Stimulated activated CD4-positive, alpha-beta T cell treated with anti-CD3 and anti-CD28 coated beads, Interleukin-1b, Interleukin-23, amount 100 ng/mL, for 1 hour (primary cell): Measurements from ENCODE around the gene CNKSR1.

ENCODE experiments used
- DNase-seq, 2 donors: peaks; one replicate each; pipeline ENCODE4 v3.0.0-alpha.2; 2020; ENCODE audit warnings: low read depth in 2 of 2

Gene CNKSR1

GRCh38 chr1:26184086-26184485 lies 6.8 kb downstream of the CNKSR1 start:
- no peak for DNase-seq

GRCh38 chr1:26184883-26185282 lies 7.6 kb downstream of the CNKSR1 start:
- no peak for DNase-seq

- DNase-seq: no peak
These were observed 10.6 kb downstream of the CNKSR1 start for GRCh38 chr1:26187882-26188281.

- DNase-seq: no peak
These were observed 11.2 kb downstream of the CNKSR1 start for GRCh38 chr1:26188477-26188876.

GRCh38 chr1:26189331-26189730 lies 12.0 kb downstream of the CNKSR1 start:
- no peak for DNase-seq

GRCh38 chr1:26189751-26190275 lies 12.5 kb downstream of the CNKSR1 start:
- no peak for DNase-seq

- DNase-seq: no peak
These were observed 13.2 kb downstream of the CNKSR1 start, which contains the start of gene CATSPER4 for GRCh38 chr1:26190373-26190987. Gene CATSPER4 (plus strand): TSS chr1:26190602. CDS start chr1:26190628, 26 bp downstream.

- DNase-seq: no peak
These were observed 14.4 kb downstream of the CNKSR1 start for GRCh38 chr1:26191739-26192138.

- DNase-seq: no peak
These were observed 18.5 kb downstream of the CNKSR1 start for GRCh38 chr1:26195805-26196204.

- no peak for DNase-seq
These were observed 20.0 kb downstream of the CNKSR1 start for GRCh38 chr1:26197301-26197700.

GRCh38 chr1:26197813-26198212 lies 20.5 kb downstream of the CNKSR1 start:
- no peak for DNase-seq

GRCh38 chr1:26200413-26200812 lies 23.1 kb downstream of the CNKSR1 start:
- no peak for DNase-seq

- DNase-seq: no peak
These were observed 26.5 kb downstream of the CNKSR1 start for GRCh38 chr1:26203642-26204318.

GRCh38 chr1:26210147-26210870 lies 33.0 kb downstream of the CNKSR1 start:
- no peak for DNase-seq

- DNase-seq: no peak
These were observed 35.4 kb downstream of the CNKSR1 start for GRCh38 chr1:26212726-26213125.

GRCh38 chr1:26213335-26213905 lies 36.1 kb downstream of the CNKSR1 start:
- no peak for DNase-seq

- DNase-seq: no peak
These were observed 38.0 kb downstream of the CNKSR1 start for GRCh38 chr1:26215246-26215645.

GRCh38 chr1:26218906-26219494 lies 41.7 kb downstream of the CNKSR1 start:
- DNase-seq: no peak

- no peak for DNase-seq
These were observed 43.1 kb downstream of the CNKSR1 start for GRCh38 chr1:26220199-26220912.

- DNase-seq: no peak
These were observed 43.8 kb downstream of the CNKSR1 start for GRCh38 chr1:26221094-26221493.

- DNase-seq: no peak
These were observed 47.3 kb downstream of the CNKSR1 start for GRCh38 chr1:26224606-26225005.
